A673 (cell line): ENCODE results near the gene ADM2.

Experiments
- EZH2 ChIP-seq: fragments of 200-600 bp; sonication (generic); IDR thresholded peaks from 2 replicates; pipeline ENCODE4 v1.6.1; 2017; ENCODE audit warnings: borderline replicate concordance, low read depth, mild to moderate bottlenecking, mixed read lengths, antibody characterized with exemption, low read length; ENCODE audit not compliant: poor library complexity, severe bottlenecking
- TF ChIP-seq, protein P1 (sequence below): fragments of 300-800, 200-600 bp; sonication (generic); conservative IDR thresholded peaks from 2 replicates; pipeline ENCODE4 v1.5.1; 2017; ENCODE audit warnings: low read depth, mild to moderate bottlenecking, antibody characterized with exemption, low read length, moderate library complexity, mixed read lengths

DNA sequence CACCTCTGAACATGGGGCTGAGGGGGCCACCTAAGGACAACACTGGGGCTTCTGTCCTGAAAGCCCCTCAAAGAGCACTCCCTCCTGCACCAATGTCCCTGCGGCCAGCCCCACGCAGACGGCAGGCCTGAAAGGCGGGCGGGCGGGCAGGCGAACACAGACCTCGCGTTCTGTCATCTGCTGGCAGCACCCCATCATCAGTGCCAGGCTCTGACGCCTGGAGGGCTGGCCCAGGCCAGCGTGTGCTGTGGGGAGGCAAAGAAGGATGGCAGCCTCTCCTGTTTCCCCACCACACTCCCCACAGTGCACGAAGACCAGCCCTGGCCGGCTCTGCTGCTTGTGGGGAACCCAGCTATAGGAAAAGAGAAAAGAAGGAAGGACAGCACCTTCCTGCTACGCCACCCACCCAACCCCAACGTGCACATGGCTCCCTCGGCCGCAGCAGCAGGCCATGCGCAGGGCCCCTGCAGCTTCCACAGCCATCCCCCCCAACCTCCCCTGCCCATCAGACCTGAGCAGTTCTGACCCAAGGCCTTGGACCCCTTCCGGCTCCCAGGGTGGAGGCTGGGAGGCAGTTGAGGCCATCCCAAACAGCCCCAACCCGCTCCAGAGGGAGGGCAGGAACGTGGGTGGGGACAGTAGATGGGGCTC, 10.0 kb upstream of the ADM2 start:
- TF ChIP-seq, protein P1, sequence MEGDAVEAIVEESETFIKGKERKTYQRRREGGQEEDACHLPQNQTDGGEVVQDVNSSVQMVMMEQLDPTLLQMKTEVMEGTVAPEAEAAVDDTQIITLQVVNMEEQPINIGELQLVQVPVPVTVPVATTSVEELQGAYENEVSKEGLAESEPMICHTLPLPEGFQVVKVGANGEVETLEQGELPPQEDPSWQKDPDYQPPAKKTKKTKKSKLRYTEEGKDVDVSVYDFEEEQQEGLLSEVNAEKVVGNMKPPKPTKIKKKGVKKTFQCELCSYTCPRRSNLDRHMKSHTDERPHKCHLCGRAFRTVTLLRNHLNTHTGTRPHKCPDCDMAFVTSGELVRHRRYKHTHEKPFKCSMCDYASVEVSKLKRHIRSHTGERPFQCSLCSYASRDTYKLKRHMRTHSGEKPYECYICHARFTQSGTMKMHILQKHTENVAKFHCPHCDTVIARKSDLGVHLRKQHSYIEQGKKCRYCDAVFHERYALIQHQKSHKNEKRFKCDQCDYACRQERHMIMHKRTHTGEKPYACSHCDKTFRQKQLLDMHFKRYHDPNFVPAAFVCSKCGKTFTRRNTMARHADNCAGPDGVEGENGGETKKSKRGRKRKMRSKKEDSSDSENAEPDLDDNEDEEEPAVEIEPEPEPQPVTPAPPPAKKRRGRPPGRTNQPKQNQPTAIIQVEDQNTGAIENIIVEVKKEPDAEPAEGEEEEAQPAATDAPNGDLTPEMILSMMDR: no peak
- TF ChIP-seq EZH2: no peak
